ENCODE results near the gene PITHD1. TPM values are rescaled to one million over a fixed set of nuclear protein-coding genes. Genes with fewer than 3 reads are reported as not detected.
"Not testable (repeated sequence)": the region's sequence is repeated elsewhere in the genome, so short reads cannot be mapped to it uniquely, and the experiment has no call there.

Gene PITHD1
- total RNA-seq, 1 donor from 2014 or later = 53.2 TPM

DNA sequence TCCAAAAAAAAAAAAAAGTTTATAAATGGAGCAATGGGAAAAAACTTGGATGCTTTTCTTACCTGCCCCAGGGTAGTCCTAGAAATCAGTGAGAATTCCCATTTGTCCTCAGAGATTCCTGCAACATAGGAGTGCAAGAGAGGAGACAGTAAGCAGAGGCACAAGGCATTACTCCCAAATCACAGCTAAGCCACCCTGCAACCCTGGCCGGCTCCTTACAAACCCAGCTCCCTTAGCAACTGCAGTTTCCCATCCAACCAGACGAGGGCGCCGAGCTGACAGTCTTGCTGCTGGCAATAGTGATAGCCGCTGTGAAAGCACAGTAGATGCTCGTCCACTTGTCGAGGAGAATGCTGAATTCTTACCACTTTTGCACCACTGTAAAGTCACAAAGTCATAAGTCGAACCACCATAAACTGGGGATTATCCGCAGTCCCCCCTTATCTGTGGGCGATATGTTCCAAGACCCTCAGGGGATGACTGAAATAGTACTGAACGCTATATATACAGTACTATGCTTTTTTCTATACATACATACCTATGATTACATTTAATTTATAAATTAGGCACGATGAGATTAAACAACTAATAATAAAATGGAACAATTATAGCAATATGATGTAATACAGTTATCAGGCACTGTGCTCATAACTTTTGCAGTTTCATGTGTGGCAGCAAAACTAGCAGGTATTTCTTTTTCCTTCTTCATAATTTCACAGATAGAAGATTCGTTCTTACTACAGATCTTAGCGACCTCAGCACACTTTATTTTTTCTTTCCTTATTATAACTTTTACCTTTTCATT, 6.0 kb upstream of the PITHD1 start:
- peaks cover 4 to 14% (median 5%) of the 10 kb centered on the region in 3 donors for H3K36me3 ChIP-seq (ENCODE audit: control insufficient read depth in 3 of 3, insufficient read depth in 3 of 3, low read length in 3 of 3)
- H3K9ac ChIP-seq (ENCODE audit: low read depth in 1 of 3, low read length in 3 of 3) = no peak overlapping the region
- no peaks in the 10 kb centered on the region for H3K27me3 ChIP-seq (ENCODE audit: control insufficient read depth in 3 of 3, insufficient read depth in 3 of 3, low read length in 3 of 3)
- no peak overlapping the region for H3K27ac ChIP-seq (ENCODE audit: low read depth, low read length)
- H3K9me3 ChIP-seq (ENCODE audit: control insufficient read depth in 3 of 3, low read length in 3 of 3) = no peaks in the 10 kb centered on the region
- H3K4me3 ChIP-seq (ENCODE audit: low read length in 3 of 3) = peak overlapping the region in 1 of 3 donors; percentile 24
- H3K4me1 ChIP-seq (ENCODE audit: control insufficient read depth in 3 of 3, insufficient read depth in 3 of 3, low read length in 3 of 3) = peaks cover 4 to 12% (median 8%) of the 10 kb centered on the region in 3 donors

DNA sequence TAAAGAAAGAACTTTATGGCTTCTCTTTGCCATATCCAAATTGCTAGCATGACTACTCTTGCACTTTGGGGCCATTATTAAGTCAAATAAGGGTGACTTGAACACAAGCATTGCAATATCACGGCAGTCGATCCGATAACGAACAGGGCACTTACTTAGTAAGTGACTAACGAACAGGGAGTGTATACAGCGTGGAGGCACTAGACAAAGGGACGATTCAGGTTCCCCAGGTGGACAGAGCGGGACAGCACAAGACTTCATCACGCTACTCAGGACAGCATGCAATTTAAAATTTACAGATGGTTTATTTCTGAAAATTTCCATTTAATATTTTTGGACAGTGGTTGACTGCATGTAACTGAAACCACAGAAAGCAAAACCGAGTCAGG, 5.4 kb upstream of the PITHD1 start:
- Histone ChIP-seq H3K9ac (ENCODE audit: low read depth in 1 of 3, low read length in 3 of 3) (no peak overlapping the region), H3K9me3 (ENCODE audit: control insufficient read depth in 3 of 3, low read length in 3 of 3) (no peaks in the 10 kb centered on the region), H3K27ac (ENCODE audit: low read depth, low read length) (no peak overlapping the region), H3K27me3 (ENCODE audit: control insufficient read depth in 3 of 3, insufficient read depth in 3 of 3, low read length in 3 of 3) (no peaks in the 10 kb centered on the region), H3K36me3 (ENCODE audit: control insufficient read depth in 3 of 3, insufficient read depth in 3 of 3, low read length in 3 of 3) (peaks cover 4 to 11% (median 5%) of the 10 kb centered on the region in 3 donors), H3K4me3 (ENCODE audit: low read length in 3 of 3) (no peak overlapping the region), H3K4me1 (ENCODE audit: control insufficient read depth in 3 of 3, insufficient read depth in 3 of 3, low read length in 3 of 3) (peaks cover 9 to 17% (median 14%) of the 10 kb centered on the region in 3 donors)

DNA sequence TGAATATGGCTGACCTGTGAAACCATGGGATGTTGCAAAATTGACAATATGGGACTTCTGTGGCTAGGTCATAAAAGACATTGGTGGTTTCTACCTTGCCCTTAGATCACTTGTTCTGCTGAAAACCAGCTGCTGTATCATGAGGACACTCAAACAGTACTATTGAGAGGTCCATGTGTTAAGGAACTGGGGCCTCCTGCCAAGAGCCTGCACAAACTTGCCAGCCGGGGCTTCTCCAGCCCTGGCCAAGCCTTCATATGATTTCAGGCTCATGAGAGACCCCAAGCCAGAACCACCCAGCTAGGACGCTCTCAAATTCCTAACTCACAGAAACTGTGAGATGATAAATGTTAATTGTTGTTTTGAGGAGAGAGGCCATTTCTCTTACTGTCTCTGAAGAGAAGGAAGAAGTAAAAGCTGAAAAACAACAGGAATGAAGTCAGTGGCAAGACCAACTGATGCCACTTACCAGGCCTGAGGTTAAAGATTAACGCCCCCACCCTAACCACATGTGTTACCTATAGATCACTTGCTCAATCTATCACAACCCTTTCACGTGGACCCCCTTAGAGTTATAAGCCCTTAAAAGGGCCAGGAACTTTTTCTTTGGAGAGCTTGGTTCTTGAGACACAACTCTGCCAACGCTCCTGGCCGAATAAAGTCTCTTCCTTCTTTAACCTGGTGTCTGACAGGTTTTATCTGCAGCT, 3.9 kb upstream of the PITHD1 start:
- Histone ChIP-seq H3K4me3 (ENCODE audit: low read length in 3 of 3) (no peak overlapping the region), H3K27ac (ENCODE audit: low read depth, low read length) (no peak overlapping the region), H3K4me1 (ENCODE audit: control insufficient read depth in 3 of 3, insufficient read depth in 3 of 3, low read length in 3 of 3) (peaks cover 16 to 28% (median 21%) of the 10 kb centered on the region in 3 donors), H3K9ac (ENCODE audit: low read depth in 1 of 3, low read length in 3 of 3) (no peak overlapping the region), H3K36me3 (ENCODE audit: control insufficient read depth in 3 of 3, insufficient read depth in 3 of 3, low read length in 3 of 3) (peaks cover 0 to 3% (median 2%) of the 10 kb centered on the region in 3 donors), H3K9me3 (ENCODE audit: control insufficient read depth in 3 of 3, low read length in 3 of 3) (no peaks in the 10 kb centered on the region), H3K27me3 (ENCODE audit: control insufficient read depth in 3 of 3, insufficient read depth in 3 of 3, low read length in 3 of 3) (no peaks in the 10 kb centered on the region)

DNA sequence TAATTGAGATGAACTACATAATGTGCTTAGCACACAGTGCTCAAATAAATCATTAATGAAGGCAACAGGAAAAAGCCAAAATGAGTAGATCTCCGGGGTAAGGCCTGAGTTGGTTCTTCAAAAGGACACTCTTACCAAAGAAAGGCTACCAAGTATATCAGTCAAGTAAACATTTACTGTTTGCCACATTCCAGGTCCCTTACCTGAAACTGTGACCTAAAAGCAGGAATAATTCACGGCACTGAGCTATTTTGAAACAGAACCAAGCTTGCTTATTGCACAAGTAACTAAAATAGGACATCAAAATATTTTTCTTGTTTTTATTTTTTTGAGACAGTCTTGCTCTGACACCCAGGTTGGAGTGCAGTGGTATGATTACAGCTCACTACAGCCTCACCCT, 2.0 kb upstream of the PITHD1 start:
- Histone ChIP-seq H3K4me3 (ENCODE audit: low read length in 3 of 3) (no peak overlapping the region), H3K27ac (ENCODE audit: low read depth, low read length) (no peak overlapping the region), H3K9ac (ENCODE audit: low read depth in 1 of 3, low read length in 3 of 3) (no peak overlapping the region), H3K36me3 (ENCODE audit: control insufficient read depth in 3 of 3, insufficient read depth in 3 of 3, low read length in 3 of 3) (peaks cover 3 to 5% (median 5%) of the 10 kb centered on the region in 3 donors), H3K9me3 (ENCODE audit: control insufficient read depth in 3 of 3, low read length in 3 of 3) (no peaks in the 10 kb centered on the region), H3K4me1 (ENCODE audit: control insufficient read depth in 3 of 3, insufficient read depth in 3 of 3, low read length in 3 of 3) (peaks cover 21 to 32% (median 23%) of the 10 kb centered on the region in 3 donors), H3K27me3 (ENCODE audit: control insufficient read depth in 3 of 3, insufficient read depth in 3 of 3, low read length in 3 of 3) (no peaks in the 10 kb centered on the region)

DNA sequence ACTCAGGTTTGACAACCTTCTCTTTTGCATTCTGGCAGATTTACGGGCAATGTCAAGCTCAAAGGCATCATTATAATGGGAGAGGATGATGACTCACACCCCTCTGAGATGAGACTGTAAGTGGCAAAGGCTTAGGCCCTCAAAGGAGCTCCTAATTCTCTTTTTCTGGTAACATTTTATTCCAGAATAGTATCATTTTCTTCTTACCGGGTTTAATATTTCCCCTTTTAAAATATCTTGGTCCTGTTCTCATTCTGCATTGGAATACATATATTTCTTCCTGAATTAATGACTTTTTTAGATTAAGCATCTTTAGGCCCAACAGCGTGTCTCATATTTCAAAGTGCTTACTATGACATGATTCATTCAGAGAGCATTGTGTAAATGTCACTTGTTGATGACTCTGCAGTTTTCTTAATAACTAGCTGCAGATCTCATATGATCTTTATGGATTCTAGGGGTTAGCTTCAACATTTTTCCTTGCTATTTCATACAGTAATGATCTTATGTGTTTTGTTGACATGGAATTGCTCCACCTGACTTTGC, 1.7 kb downstream of the PITHD1 start:
- Histone ChIP-seq H3K4me1 (ENCODE audit: control insufficient read depth in 3 of 3, insufficient read depth in 3 of 3, low read length in 3 of 3) (peaks cover 18 to 23% (median 20%) of the 10 kb centered on the region in 3 donors), H3K9me3 (ENCODE audit: control insufficient read depth in 3 of 3, low read length in 3 of 3) (no peaks in the 10 kb centered on the region), H3K9ac (ENCODE audit: low read depth in 1 of 3, low read length in 3 of 3) (peak overlapping the region in 1 of 3 donors; percentile 92), H3K27ac (ENCODE audit: low read depth, low read length) (no peak overlapping the region), H3K36me3 (ENCODE audit: control insufficient read depth in 3 of 3, insufficient read depth in 3 of 3, low read length in 3 of 3) (peaks cover 5 to 11% (median 8%) of the 10 kb centered on the region in 3 donors), H3K4me3 (ENCODE audit: low read length in 3 of 3) (no peak overlapping the region), H3K27me3 (ENCODE audit: control insufficient read depth in 3 of 3, insufficient read depth in 3 of 3, low read length in 3 of 3) (no peaks in the 10 kb centered on the region)

DNA sequence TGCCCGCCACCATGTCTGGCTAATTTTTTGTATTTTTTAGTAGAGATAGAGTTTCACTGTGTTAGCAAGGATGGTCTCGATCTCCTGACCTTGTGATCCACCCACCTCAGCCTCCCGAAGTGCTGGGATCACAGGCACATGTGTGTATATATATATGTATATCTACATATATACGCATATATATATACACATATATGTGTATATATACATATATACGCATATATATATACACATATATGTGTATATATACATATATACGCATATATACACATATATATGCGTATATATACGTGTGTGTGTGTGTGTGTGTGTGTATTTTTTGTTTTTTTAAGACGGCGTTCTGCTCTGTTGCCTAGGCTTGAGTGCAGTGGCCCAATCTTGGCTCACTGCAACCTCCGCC, 4.9 kb downstream of the PITHD1 start:
- H3K27ac ChIP-seq (ENCODE audit: low read depth, low read length); H3K27me3 ChIP-seq (ENCODE audit: control insufficient read depth in 3 of 3, insufficient read depth in 3 of 3, low read length in 3 of 3); H3K9me3 ChIP-seq (ENCODE audit: control insufficient read depth in 3 of 3, low read length in 3 of 3); H3K4me3 ChIP-seq (ENCODE audit: low read length in 3 of 3); H3K9ac ChIP-seq (ENCODE audit: low read depth in 1 of 3, low read length in 3 of 3): not testable (repeated sequence)
- peaks cover 9 to 21% (median 19%) of the 10 kb centered on the region in 3 donors for H3K4me1 ChIP-seq (ENCODE audit: control insufficient read depth in 3 of 3, insufficient read depth in 3 of 3, low read length in 3 of 3)
- H3K36me3 ChIP-seq (ENCODE audit: control insufficient read depth in 3 of 3, insufficient read depth in 3 of 3, low read length in 3 of 3) = peaks cover 22 to 33% (median 32%) of the 10 kb centered on the region in 3 donors

DNA sequence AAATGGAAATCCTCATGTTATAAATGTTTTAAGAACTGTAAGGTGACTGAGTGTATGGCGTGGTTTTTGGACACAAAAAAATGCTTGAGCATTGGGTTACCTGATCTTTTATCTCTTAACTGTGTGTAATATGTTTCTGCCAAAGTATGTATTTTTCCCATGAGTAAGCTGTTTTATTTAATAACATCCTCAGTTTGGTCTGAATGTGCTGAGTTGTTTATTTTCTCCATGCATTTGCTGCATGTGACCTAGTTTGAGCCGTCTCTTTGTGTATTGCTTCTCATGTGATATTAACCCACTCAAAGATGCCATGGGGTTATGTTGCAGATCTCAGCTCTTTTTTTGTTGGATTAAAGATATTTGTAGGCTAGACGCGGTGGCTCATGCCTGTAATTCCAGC, 6.6 kb downstream of the PITHD1 start:
- H3K27me3 ChIP-seq (ENCODE audit: control insufficient read depth in 3 of 3, insufficient read depth in 3 of 3, low read length in 3 of 3) = no peaks in the 10 kb centered on the region
- no peak overlapping the region for H3K4me3 ChIP-seq (ENCODE audit: low read length in 3 of 3)
- H3K36me3 ChIP-seq (ENCODE audit: control insufficient read depth in 3 of 3, insufficient read depth in 3 of 3, low read length in 3 of 3) = peaks cover 24 to 36% (median 32%) of the 10 kb centered on the region in 3 donors
- H3K9me3 ChIP-seq (ENCODE audit: control insufficient read depth in 3 of 3, low read length in 3 of 3) = no peaks in the 10 kb centered on the region
- H3K27ac ChIP-seq (ENCODE audit: low read depth, low read length) = no peak overlapping the region
- H3K4me1 ChIP-seq (ENCODE audit: control insufficient read depth in 3 of 3, insufficient read depth in 3 of 3, low read length in 3 of 3) = peaks cover 0 to 8% (median 7%) of the 10 kb centered on the region in 3 donors
- no peak overlapping the region for H3K9ac ChIP-seq (ENCODE audit: low read depth in 1 of 3, low read length in 3 of 3)

DNA sequence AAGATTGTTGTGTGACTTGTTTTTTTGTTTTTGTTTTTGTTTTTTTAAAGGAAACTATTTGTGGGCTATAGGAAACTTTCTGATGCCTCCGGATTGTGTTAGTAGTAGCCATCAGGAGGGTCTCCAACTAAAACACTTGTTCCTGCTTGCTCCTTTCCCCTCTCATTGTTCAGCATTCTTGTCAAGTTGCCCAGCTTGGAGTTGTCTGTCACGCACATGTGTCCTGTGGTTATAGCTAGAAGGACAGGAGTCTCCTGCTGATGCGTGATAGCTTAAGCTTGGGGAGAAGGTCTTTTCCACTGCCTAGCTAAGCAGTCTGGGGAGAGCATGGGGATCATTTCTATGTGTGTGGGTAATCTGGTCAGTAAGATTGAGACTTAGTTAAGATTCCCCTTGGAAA, 9.5 kb downstream of the PITHD1 start:
- peaks cover 16 to 30% (median 29%) of the 10 kb centered on the region in 3 donors for H3K36me3 ChIP-seq (ENCODE audit: control insufficient read depth in 3 of 3, insufficient read depth in 3 of 3, low read length in 3 of 3)
- no peak overlapping the region for H3K9ac ChIP-seq (ENCODE audit: low read depth in 1 of 3, low read length in 3 of 3)

DNA sequence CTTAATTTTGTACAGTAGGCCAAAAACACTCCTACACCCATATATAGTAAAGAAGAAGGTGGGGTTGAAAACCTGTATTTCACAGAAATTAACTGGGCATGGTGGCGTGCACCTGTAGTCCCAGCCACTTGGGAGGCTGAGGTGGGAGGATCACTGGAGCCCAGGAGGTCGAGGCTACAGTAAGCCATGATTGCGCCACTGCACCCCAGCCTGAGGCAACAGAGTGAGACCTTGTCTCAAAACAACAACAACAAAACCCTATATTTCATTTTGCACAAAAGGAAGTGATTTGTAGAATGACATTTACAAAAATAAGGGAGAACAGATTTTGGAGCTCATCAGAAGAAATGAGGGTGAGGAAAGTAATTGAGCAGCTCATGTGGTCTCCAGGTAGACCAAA, 10.5 kb downstream of the PITHD1 start:
- Histone ChIP-seq H3K4me3 (ENCODE audit: low read length in 3 of 3) (no peak overlapping the region), H3K4me1 (ENCODE audit: control insufficient read depth in 3 of 3, insufficient read depth in 3 of 3, low read length in 3 of 3) (peaks cover 28 to 39% (median 35%) of the 10 kb centered on the region in 3 donors), H3K36me3 (ENCODE audit: control insufficient read depth in 3 of 3, insufficient read depth in 3 of 3, low read length in 3 of 3) (peaks cover 18 to 34% (median 28%) of the 10 kb centered on the region in 3 donors), H3K27ac (ENCODE audit: low read depth, low read length) (no peak overlapping the region), H3K27me3 (ENCODE audit: control insufficient read depth in 3 of 3, insufficient read depth in 3 of 3, low read length in 3 of 3) (no peaks in the 10 kb centered on the region), H3K9ac (ENCODE audit: low read depth in 1 of 3, low read length in 3 of 3) (no peak overlapping the region), H3K9me3 (ENCODE audit: control insufficient read depth in 3 of 3, low read length in 3 of 3) (no peaks in the 10 kb centered on the region)

More for the DNA sequence above, 9.5 kb downstream of the PITHD1 start:
- Histone ChIP-seq H3K4me1 (ENCODE audit: control insufficient read depth in 3 of 3, insufficient read depth in 3 of 3, low read length in 3 of 3) (peaks cover 21 to 30% (median 27%) of the 10 kb centered on the region in 3 donors), H3K9me3 (ENCODE audit: control insufficient read depth in 3 of 3, low read length in 3 of 3) (no peaks in the 10 kb centered on the region), H3K27me3 (ENCODE audit: control insufficient read depth in 3 of 3, insufficient read depth in 3 of 3, low read length in 3 of 3) (no peaks in the 10 kb centered on the region), H3K4me3 (ENCODE audit: low read length in 3 of 3) (no peak overlapping the region), H3K27ac (ENCODE audit: low read depth, low read length) (no peak overlapping the region)

Measured in skeletal muscle tissue (tissue), 4 donors.